ENCODE data around the gene PLK3.
"Not testable (repeated sequence)": the region's sequence is repeated elsewhere in the genome, so short reads cannot be mapped to it uniquely, and the experiment has no call there.

PLK3 gene

GRCh38 chr1:44812822-44813543 is 12.8 kb downstream of the PLK3 start:
- H3K4me3 ChIP-seq (ENCODE audit: low read length) = peak overlapping the region; percentile 32; the same call in 1 of the 2 replicates
- no peaks in the 10 kb centered on the region for H3K9me3 ChIP-seq (ENCODE audit: insufficient read depth, low read depth, low read length)
- no peak overlapping the region for H3K27ac ChIP-seq (ENCODE audit: low read depth, low read length)
- 89% methylated on average over 48 of the region's 48 CpGs for WGBS
- H3K9ac ChIP-seq (ENCODE audit: low read depth, low read length) = peak overlapping the region; percentile 41; the same call in 1 of the 2 replicates
- H3K27me3 ChIP-seq (ENCODE audit: insufficient read depth, low read length) = no peaks in the 10 kb centered on the region
- H3K4me1 ChIP-seq (ENCODE audit: insufficient read depth, low read length) = peaks cover 16% of the 10 kb centered on the region
- H3K36me3 ChIP-seq (ENCODE audit: insufficient read depth, low read length) = no peaks in the 10 kb centered on the region

GRCh38 chr1:44815926-44816325 is 15.7 kb downstream of the PLK3 start:
- H3K36me3 ChIP-seq (ENCODE audit: insufficient read depth, low read length); H3K27me3 ChIP-seq (ENCODE audit: insufficient read depth, low read length); H3K9me3 ChIP-seq (ENCODE audit: insufficient read depth, low read depth, low read length); H3K27ac ChIP-seq (ENCODE audit: low read depth, low read length); H3K4me1 ChIP-seq (ENCODE audit: insufficient read depth, low read length); H3K4me3 ChIP-seq (ENCODE audit: low read length); H3K9ac ChIP-seq (ENCODE audit: low read depth, low read length): not testable (repeated sequence)
- WGBS = 95% methylated on average over 9 of the region's 9 CpGs

DNA sequence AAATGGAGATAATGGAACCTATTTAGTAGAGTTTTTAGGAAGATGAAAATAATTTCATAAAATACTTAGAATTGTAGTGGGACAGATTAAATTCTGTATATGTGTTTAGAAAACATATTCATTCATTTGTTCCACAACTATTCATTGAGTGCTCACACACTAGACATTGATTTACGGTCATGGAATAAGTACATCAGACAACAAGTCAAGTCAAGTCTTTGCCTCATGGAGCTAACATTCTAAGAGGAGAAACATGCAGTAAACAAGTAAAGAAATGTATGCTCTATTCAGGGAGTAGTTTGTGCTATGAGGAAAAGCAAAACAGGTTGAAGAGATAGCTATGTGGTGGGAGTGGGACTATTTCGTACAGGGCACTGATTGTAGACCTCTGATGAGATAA is 17.1 kb downstream of the PLK3 start:
- 88% methylated on average over 2 of the region's 2 CpGs for WGBS
- no peak overlapping the region for H3K9ac ChIP-seq (ENCODE audit: low read depth, low read length)
- no peak overlapping the region for H3K27ac ChIP-seq (ENCODE audit: low read depth, low read length)
- no peaks in the 10 kb centered on the region for H3K27me3 ChIP-seq (ENCODE audit: insufficient read depth, low read length)
- H3K4me3 ChIP-seq (ENCODE audit: low read length) = no peak overlapping the region
- no peaks in the 10 kb centered on the region for H3K36me3 ChIP-seq (ENCODE audit: insufficient read depth, low read length)
- H3K4me1 ChIP-seq (ENCODE audit: insufficient read depth, low read length) = 0 out of 2 replicates have a peak, but pooled peaks cover 4% of the 10 kb centered on the region
- H3K9me3 ChIP-seq (ENCODE audit: insufficient read depth, low read depth, low read length) = no peaks in the 10 kb centered on the region

DNA sequence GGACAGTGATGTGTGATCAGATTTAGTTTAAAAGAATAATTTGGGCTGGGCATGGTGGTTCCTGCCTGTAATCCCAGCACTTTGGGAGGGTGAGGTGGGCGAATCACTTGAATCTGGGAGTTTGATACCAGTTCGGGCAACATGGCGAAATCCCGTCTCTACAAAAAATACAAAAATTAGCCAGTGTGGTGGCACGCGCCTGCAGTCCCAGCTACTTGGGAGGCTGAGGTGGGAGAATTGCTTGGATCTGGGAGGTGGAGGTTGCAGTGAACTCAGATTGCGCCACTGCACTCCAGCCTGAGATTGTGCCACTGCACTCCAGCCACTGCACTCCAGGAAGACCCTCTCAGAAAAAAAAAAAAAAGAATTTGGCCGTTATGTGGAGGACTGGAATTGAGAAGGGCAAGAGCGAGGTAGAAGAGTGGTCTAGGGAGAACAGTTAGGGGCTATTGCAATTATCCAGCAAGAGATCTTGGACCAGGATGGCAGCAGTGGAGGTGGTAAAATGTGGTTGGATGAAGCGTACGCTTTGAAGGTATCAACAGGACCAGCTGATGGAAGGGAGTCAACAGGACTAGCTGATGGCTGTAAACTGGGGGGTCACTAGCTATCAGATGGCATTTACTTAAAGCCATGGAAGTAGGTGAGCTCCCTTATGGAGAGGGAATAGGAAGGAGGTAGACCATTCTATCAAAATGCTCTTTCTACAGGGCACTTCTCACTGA is 17.8 kb downstream of the PLK3 start:
- no peaks in the 10 kb centered on the region for H3K36me3 ChIP-seq (ENCODE audit: insufficient read depth, low read length)
- H3K27me3 ChIP-seq (ENCODE audit: insufficient read depth, low read length) = no peaks in the 10 kb centered on the region
- 94% methylated on average over 11 of the region's 11 CpGs for WGBS
- no peak overlapping the region for H3K27ac ChIP-seq (ENCODE audit: low read depth, low read length)
- no peaks in the 10 kb centered on the region for H3K9me3 ChIP-seq (ENCODE audit: insufficient read depth, low read depth, low read length)
- H3K9ac ChIP-seq (ENCODE audit: low read depth, low read length) = no peak overlapping the region
- H3K4me3 ChIP-seq (ENCODE audit: low read length) = no peak overlapping the region
- H3K4me1 ChIP-seq (ENCODE audit: insufficient read depth, low read length) = 0 out of 2 replicates have a peak, but pooled peaks cover 4% of the 10 kb centered on the region

DNA sequence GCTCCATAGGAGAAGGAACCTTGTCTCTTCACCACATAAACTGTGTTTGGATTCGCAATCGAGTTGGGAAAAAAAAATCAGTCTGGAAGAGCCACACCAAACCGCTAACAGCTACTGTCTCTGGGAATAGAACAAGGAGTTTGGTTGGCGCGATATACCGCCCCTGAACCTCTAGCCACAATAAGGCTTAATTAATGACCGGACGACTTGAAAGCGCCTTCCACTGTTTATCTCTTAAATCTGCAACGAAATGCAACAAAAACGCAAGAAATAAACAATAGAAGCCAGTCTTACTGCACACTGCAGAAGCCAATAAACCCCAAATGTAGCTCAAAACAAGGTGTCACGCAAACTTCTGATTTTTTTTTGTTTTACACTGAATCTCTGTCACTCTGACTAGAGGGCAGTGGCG is 19.0 kb downstream of the PLK3 start:
- H3K9me3 ChIP-seq (ENCODE audit: insufficient read depth, low read depth, low read length) = no peaks in the 10 kb centered on the region
- WGBS = 28% methylated on average over 13 of the region's 13 CpGs
- H3K27ac ChIP-seq (ENCODE audit: low read depth, low read length) = peak overlapping the region; percentile 1; the same call in 1 of the 2 replicates
- H3K4me3 ChIP-seq (ENCODE audit: low read length) = peak overlapping the region; percentile 38
- peak overlapping the region; percentile 6; the same call in 1 of the 2 replicates for H3K9ac ChIP-seq (ENCODE audit: low read depth, low read length)
- H3K4me1 ChIP-seq (ENCODE audit: insufficient read depth, low read length) = 0 out of 2 replicates have a peak, but pooled peaks cover 4% of the 10 kb centered on the region
- H3K36me3 ChIP-seq (ENCODE audit: insufficient read depth, low read length) = no peaks in the 10 kb centered on the region
- H3K27me3 ChIP-seq (ENCODE audit: insufficient read depth, low read length) = no peaks in the 10 kb centered on the region

DNA sequence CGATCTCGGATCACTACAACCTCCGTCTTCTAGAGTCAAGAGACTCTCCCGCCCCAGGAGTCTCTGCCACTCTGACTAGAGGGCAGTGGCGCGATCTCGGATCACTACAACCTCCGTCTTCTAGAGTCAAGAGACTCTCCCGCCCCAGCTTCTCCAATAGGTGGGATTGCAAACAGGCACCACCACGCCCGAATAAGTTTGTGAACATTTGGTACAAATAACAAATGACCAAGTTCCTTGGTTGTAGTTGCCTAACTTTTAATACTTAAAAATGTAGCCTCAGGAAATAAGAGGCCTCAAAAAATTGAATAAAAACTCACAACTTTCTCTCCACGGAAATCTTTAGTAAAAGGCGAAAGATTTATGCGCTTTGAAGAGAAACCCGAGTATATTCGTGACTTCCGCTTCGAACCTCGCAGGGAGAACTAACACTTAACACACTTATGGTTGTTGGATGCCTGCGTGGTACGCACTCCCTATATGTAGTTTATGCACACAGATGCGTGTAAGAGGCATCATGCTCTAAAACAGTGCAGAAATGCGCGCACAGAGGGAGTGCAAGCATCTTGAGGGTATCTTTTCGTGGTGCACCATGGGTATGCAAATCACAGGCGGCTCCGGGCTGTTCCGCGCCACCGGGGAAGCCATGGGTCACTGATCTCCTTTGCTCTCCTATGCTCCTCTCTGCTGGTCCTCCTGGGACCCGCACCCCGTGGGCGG is 19.6 kb downstream of the PLK3 start:
- Histone ChIP-seq H3K27me3 (ENCODE audit: insufficient read depth, low read length) (no peaks in the 10 kb centered on the region), H3K9me3 (ENCODE audit: insufficient read depth, low read depth, low read length) (no peaks in the 10 kb centered on the region), H3K9ac (ENCODE audit: low read depth, low read length) (peak overlapping the region; percentile 91), H3K36me3 (ENCODE audit: insufficient read depth, low read length) (no peaks in the 10 kb centered on the region), H3K4me3 (ENCODE audit: low read length) (peak overlapping the region; percentile 54), H3K4me1 (ENCODE audit: insufficient read depth, low read length) (0 out of 2 replicates have a peak, but pooled peaks cover 4% of the 10 kb centered on the region), H3K27ac (ENCODE audit: low read depth, low read length) (peak overlapping the region; percentile 93)
- 1% methylated on average over 33 of the region's 33 CpGs for WGBS

DNA sequence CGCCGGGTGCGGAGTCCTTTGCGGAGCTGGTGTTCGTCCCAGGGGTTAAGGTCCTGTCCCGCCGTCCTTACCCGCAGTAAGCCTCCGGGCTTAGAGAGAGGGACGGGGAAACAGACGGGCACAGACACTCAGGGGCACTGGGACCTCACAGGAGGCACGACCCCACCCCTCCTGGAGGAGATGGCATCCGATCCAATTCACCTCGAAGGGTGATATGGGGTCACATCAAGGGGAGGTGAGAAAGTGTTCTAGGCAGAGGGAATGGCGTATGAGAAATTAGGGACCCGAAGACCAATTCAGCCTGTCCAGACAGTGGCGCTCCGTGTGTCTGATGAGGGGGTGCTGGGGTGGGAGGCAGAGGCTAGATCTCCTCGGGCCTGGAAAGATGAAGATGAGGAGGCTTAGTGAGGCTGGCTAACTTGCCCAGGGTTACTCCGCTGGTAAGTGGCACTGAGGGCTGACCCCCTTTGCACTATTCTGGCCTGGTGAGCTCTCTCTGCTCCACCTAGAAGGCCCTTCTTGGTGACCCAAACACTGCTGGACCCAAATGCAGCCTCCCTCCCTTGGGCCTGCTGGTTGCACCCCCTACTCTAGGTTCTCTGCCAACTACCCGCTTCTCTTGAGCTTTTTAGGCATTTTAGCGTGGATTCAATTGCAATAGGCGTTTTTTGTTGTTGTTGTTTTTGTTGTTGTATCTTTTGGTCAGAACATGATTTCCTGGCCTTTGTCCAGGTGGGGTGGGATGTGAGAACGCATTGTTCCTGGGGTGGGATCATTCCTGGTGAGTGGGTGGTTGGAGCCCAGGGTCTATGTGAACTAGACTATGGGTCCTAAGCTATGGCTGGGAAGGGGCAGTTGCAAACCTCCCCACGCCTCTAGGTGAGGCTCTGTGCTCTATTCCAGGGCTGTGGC is 20.4 kb downstream of the PLK3 start:
- Histone ChIP-seq H3K4me1 (ENCODE audit: insufficient read depth, low read length) (0 out of 2 replicates have a peak, but pooled peaks cover 4% of the 10 kb centered on the region), H3K27ac (ENCODE audit: low read depth, low read length) (peak overlapping the region; percentile 93), H3K9me3 (ENCODE audit: insufficient read depth, low read depth, low read length) (no peaks in the 10 kb centered on the region), H3K27me3 (ENCODE audit: insufficient read depth, low read length) (no peaks in the 10 kb centered on the region), H3K9ac (ENCODE audit: low read depth, low read length) (peak overlapping the region; percentile 91), H3K36me3 (ENCODE audit: insufficient read depth, low read length) (no peaks in the 10 kb centered on the region), H3K4me3 (ENCODE audit: low read length) (peak overlapping the region; percentile 54)
- 48% methylated on average over 25 of the region's 25 CpGs for WGBS

- no peak overlapping the region for H3K27ac ChIP-seq (ENCODE audit: low read depth, low read length)
- no peaks in the 10 kb centered on the region for H3K36me3 ChIP-seq (ENCODE audit: insufficient read depth, low read length)
- no peaks in the 10 kb centered on the region for H3K9me3 ChIP-seq (ENCODE audit: insufficient read depth, low read depth, low read length)
- WGBS = 93% methylated on average over 9 of the region's 9 CpGs
- no peak overlapping the region for H3K4me3 ChIP-seq (ENCODE audit: low read length)
- H3K27me3 ChIP-seq (ENCODE audit: insufficient read depth, low read length) = no peaks in the 10 kb centered on the region
- 0 out of 2 replicates have a peak, but pooled peaks cover 4% of the 10 kb centered on the region for H3K4me1 ChIP-seq (ENCODE audit: insufficient read depth, low read length)
- no peak overlapping the region for H3K9ac ChIP-seq (ENCODE audit: low read depth, low read length)
Measured at GRCh38 chr1:44821240-44821715, 21.1 kb downstream of the PLK3 start.

DNA sequence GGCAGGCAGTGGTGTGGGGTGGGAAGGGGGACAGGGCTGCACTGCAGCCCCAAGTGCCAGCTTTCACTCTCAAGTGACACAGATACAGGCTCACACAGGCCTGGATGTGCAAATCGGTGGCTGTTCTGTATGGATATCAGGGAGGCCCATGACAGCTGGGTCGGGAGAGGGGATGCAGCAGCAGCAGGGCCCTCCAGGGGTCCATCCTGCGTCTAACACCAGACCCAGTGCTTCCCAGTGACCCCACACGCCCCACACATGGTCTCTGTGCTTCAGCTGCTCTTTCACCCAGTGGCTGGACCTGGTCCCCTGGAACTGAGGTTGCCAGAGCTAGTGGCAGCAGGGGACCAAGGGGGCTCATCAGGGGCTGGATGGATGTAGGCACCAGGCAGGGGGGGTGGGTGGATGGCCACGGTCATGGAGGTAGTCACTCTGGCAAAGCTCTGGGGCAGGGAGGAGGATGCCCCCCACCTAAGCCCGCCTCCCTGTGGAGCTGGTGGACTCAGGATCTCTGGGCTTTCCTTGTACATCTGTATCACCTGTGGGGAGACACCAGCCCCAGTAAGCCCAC is 22.0 kb downstream of the PLK3 start:
- Histone ChIP-seq H3K9me3 (ENCODE audit: insufficient read depth, low read depth, low read length) (no peaks in the 10 kb centered on the region), H3K4me1 (ENCODE audit: insufficient read depth, low read length) (0 out of 2 replicates have a peak, but pooled peaks cover 4% of the 10 kb centered on the region), H3K4me3 (ENCODE audit: low read length) (no peak overlapping the region), H3K9ac (ENCODE audit: low read depth, low read length) (no peak overlapping the region), H3K27me3 (ENCODE audit: insufficient read depth, low read length) (no peaks in the 10 kb centered on the region), H3K27ac (ENCODE audit: low read depth, low read length) (no peak overlapping the region), H3K36me3 (ENCODE audit: insufficient read depth, low read length) (no peaks in the 10 kb centered on the region)
- WGBS = 91% methylated on average over 6 of the region's 6 CpGs

DNA sequence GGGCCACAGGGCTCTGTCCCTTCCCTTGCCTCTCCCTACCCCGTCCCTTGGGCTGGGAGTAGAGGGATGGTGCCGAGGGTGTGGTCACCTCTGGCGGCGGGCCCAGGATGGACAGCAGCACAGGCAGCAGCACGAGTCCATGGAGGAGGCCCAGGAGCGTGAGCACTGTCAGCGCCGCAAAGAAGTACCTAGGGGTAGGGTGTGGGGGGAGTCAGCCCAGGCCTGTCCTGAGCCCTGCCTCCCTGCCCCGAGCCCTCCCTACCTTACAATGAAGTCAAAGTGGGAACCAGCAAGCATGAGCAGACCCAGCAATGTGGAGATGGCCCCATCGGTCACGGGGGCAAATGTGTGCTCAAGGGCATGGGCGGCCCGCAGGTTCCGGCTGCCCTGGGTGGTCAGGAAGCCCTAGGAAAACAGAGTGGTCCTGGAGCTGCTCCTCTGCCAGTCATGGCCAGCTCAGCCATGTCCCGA is 22.8 kb downstream of the PLK3 start:
- Histone ChIP-seq H3K27me3 (ENCODE audit: insufficient read depth, low read length) (no peaks in the 10 kb centered on the region), H3K9me3 (ENCODE audit: insufficient read depth, low read depth, low read length) (no peaks in the 10 kb centered on the region), H3K27ac (ENCODE audit: low read depth, low read length) (no peak overlapping the region), H3K9ac (ENCODE audit: low read depth, low read length) (no peak overlapping the region), H3K4me3 (ENCODE audit: low read length) (no peak overlapping the region), H3K4me1 (ENCODE audit: insufficient read depth, low read length) (0 out of 2 replicates have a peak, but pooled peaks cover 4% of the 10 kb centered on the region), H3K36me3 (ENCODE audit: insufficient read depth, low read length) (no peaks in the 10 kb centered on the region)
- WGBS = 93% methylated on average over 15 of the region's 15 CpGs

Measured in HUES64 (cell line).